MM.1S (cell line): ENCODE data around the gene MAPK10.

Experiments used
- DNase-seq: peaks from one replicate; pipeline ENCODE4 v3.0.0-alpha.2; 2015
- H2AFZ ChIP-seq: fragments of 300-600 bp; sonication (generic); 2 replicates; pipeline ENCODE4 v1.6.0; 2016; ENCODE audit warnings: antibody characterized with exemption, low read length
- H3F3A ChIP-seq: fragments of 300-600 bp; sonication (generic); 2 replicates; pipeline ENCODE4 v1.6.1; 2016; ENCODE audit warnings: mild to moderate bottlenecking, antibody characterized with exemption, low read length, moderate library complexity, mixed read lengths; ENCODE audit not compliant: insufficient read depth
- H3K27ac ChIP-seq: fragments of 300-600 bp; sonication (generic); 2 replicates; pipeline ENCODE4 v1.5.1; 2016; ENCODE audit warnings: mild to moderate bottlenecking, low read length
- H3K27me3 ChIP-seq: fragments of 300-600 bp; sonication (generic); replicated peaks from 2 replicates; pipeline ENCODE4 v1.6.0; 2016; ENCODE audit warnings: low read length; ENCODE audit not compliant: insufficient read depth
- H3K36me3 ChIP-seq: fragments of 300-600 bp; sonication (generic); replicated peaks from 2 replicates; pipeline ENCODE4 v1.6.1; 2016; ENCODE audit warnings: mild to moderate bottlenecking, low read length, mixed read lengths; ENCODE audit not compliant: insufficient read depth
- H3K4me1 ChIP-seq: fragments of 300-600 bp; sonication (generic); 2 replicates; pipeline ENCODE4 v1.6.1; 2016; ENCODE audit warnings: low read length, mixed read lengths
- H3K4me2 ChIP-seq: fragments of 300-600 bp; sonication (generic); 2 replicates; pipeline ENCODE4 v1.6.0; 2016; ENCODE audit warnings: low read depth, low read length
- H3K4me3 ChIP-seq: fragments of 300-600 bp; sonication (generic); 2 replicates; pipeline ENCODE4 v1.5.1; 2016; ENCODE audit warnings: low read length, mixed read lengths
- H3K79me2 ChIP-seq: fragments of 300-600 bp; sonication (generic); 2 replicates; pipeline ENCODE4 v1.6.1; 2016; ENCODE audit warnings: mixed run types, low read length, mixed read lengths
- H3K9ac ChIP-seq: fragments of 300-600 bp; sonication (generic); 2 replicates; pipeline ENCODE4 v1.6.1; 2016; ENCODE audit warnings: low read length, mixed read lengths
- H3K9me2 ChIP-seq: fragments of 300-600 bp; sonication (generic); replicated peaks from 2 replicates; pipeline ENCODE4 v1.6.1; 2016; ENCODE audit warnings: mild to moderate bottlenecking, low read length, mixed read lengths; ENCODE audit not compliant: insufficient read depth
- H3K9me3 ChIP-seq: fragments of 300-600 bp; sonication (generic); replicated peaks from 2 replicates; pipeline ENCODE4 v1.6.1; 2016; ENCODE audit warnings: mild to moderate bottlenecking, low read length, mixed read lengths; ENCODE audit not compliant: insufficient read depth
- H4K20me1 ChIP-seq: fragments of 300-600 bp; sonication (generic); 2 replicates; pipeline ENCODE4 v1.6.1; 2016; ENCODE audit warnings: mild to moderate bottlenecking, low read length, moderate library complexity, mixed read lengths; ENCODE audit not compliant: insufficient read depth
- EZH2 ChIP-seq: fragments of 300-600 bp; sonication (generic); optimal IDR thresholded peaks from 2 replicates; pipeline ENCODE3; 2017; ENCODE audit warnings: low read depth, mild to moderate bottlenecking, antibody characterized with exemption, low read length, mixed read lengths
- EZH2phosphoT487 ChIP-seq: fragments of 300-600 bp; sonication (generic); IDR thresholded peaks from 2 replicates; pipeline ENCODE4 v1.6.1; 2018; ENCODE audit warnings: antibody characterized with exemption, low read length
- TF ChIP-seq, protein P1 (sequence below): fragments of 300-600 bp; sonication (generic); IDR thresholded peaks from 2 replicates; pipeline ENCODE4 v1.5.1; 2016; ENCODE audit warnings: antibody characterized with exemption, low read length, mixed read lengths

MAPK10 gene

DNA sequence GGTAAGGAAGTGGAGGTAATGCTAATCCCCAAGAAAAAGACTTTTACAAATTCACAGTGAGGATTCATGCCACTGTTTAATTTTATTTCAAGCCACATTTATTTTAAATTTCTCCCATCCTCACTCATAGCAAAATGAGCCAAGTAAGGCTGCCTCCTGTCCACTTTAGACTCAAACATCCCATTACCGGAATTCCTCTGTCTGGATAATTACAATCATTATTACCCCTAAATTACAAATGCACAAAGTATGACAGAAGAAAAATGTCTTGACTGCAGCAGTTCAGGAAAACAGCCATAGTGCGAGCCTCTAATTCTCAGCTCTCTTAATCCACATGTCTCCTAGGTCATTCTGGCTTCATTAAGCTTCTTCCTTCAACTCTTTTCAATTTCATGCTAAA is 57.0 kb downstream of the MAPK10 start:
- H4K20me1 ChIP-seq = no peaks in the 10 kb centered on the region
- no peak overlapping the region for H2AFZ ChIP-seq
- H3F3A ChIP-seq = no peaks in the 10 kb centered on the region
- H3K9ac ChIP-seq = no peak overlapping the region
- no peaks in the 10 kb centered on the region for H3K36me3 ChIP-seq
- no peak overlapping the region for H3K4me3 ChIP-seq
- H3K4me2 ChIP-seq = no peak overlapping the region
- H3K27me3 ChIP-seq = no peaks in the 10 kb centered on the region
- TF ChIP-seq EZH2phosphoT487 = no peak
- TF ChIP-seq, protein P1, sequence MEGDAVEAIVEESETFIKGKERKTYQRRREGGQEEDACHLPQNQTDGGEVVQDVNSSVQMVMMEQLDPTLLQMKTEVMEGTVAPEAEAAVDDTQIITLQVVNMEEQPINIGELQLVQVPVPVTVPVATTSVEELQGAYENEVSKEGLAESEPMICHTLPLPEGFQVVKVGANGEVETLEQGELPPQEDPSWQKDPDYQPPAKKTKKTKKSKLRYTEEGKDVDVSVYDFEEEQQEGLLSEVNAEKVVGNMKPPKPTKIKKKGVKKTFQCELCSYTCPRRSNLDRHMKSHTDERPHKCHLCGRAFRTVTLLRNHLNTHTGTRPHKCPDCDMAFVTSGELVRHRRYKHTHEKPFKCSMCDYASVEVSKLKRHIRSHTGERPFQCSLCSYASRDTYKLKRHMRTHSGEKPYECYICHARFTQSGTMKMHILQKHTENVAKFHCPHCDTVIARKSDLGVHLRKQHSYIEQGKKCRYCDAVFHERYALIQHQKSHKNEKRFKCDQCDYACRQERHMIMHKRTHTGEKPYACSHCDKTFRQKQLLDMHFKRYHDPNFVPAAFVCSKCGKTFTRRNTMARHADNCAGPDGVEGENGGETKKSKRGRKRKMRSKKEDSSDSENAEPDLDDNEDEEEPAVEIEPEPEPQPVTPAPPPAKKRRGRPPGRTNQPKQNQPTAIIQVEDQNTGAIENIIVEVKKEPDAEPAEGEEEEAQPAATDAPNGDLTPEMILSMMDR = no peak
- TF ChIP-seq EZH2 = no peak
- H3K27ac ChIP-seq = no peak overlapping the region
- no peaks in the 10 kb centered on the region for H3K4me1 ChIP-seq
- DNase-seq = no peak
- H3K9me3 ChIP-seq = no peaks in the 10 kb centered on the region
- H3K79me2 ChIP-seq = no peaks in the 10 kb centered on the region
- no peaks in the 10 kb centered on the region for H3K9me2 ChIP-seq

DNA sequence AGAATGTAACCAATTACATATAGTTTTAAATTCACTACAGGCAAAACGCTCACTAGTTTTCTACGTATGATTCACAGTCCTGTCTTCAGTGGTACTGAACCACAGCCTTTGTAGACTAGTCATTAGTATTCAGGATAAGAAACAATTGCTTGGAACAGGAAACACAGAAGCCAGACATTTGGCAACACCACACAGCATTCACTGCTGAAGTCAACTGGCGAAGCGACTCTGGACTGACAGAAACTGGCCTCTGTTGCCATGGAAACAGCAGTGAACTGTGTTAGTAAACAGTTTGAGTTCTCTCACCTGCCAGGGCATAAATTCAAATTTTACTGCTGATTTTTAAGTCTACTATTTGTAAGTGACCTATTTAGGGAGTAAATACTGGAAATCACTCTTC is 57.6 kb downstream of the MAPK10 start:
- no peak for DNase-seq
- no peak overlapping the region for H3K4me2 ChIP-seq
- no peaks in the 10 kb centered on the region for H3K79me2 ChIP-seq

DNA sequence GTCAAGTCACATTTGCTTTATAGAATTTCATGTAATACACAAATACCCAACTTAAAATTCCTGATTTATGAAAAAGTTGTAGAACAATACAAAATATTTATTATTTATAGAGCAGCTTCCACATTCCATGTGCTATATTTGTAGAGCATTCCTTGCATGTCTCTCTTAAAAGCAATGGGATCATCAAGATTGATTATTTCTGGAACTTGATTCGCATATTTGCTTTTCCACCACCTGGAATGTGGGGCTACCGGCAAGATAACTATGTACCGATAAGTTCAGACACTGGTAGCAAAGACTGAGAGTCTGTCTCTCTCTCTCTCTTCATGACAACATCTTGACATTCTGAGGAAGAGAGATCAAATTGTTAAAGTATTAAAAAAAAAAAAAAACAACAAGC is 59.3 kb downstream of the MAPK10 start:
- Histone ChIP-seq H3K9me2 (no peaks in the 10 kb centered on the region), H3K4me3 (no peak overlapping the region), H3K79me2 (no peaks in the 10 kb centered on the region), H3F3A (no peaks in the 10 kb centered on the region), H4K20me1 (no peaks in the 10 kb centered on the region), H3K36me3 (no peaks in the 10 kb centered on the region), H3K27ac (no peak overlapping the region), H3K4me2 (no peak overlapping the region), H3K27me3 (no peaks in the 10 kb centered on the region), H3K4me1 (no peaks in the 10 kb centered on the region), H3K9ac (no peak overlapping the region), H3K9me3 (no peaks in the 10 kb centered on the region), H2AFZ (no peak overlapping the region)
- no peak for DNase-seq
- TF ChIP-seq, protein P1 = no peak
- no peak for TF ChIP-seq EZH2phosphoT487
- TF ChIP-seq EZH2 = no peak

More for the DNA sequence above, 57.6 kb downstream of the MAPK10 start:
- H3K36me3 ChIP-seq = no peaks in the 10 kb centered on the region
- H4K20me1 ChIP-seq = no peaks in the 10 kb centered on the region
- no peaks in the 10 kb centered on the region for H3K9me2 ChIP-seq
- TF ChIP-seq EZH2 = no peak
- no peak for TF ChIP-seq EZH2phosphoT487
- TF ChIP-seq, protein P1 = no peak
- no peak overlapping the region for H3K4me3 ChIP-seq
- H3K27me3 ChIP-seq = no peaks in the 10 kb centered on the region
- no peaks in the 10 kb centered on the region for H3F3A ChIP-seq
- H3K27ac ChIP-seq = no peak overlapping the region
- no peaks in the 10 kb centered on the region for H3K9me3 ChIP-seq
- H2AFZ ChIP-seq = no peak overlapping the region
- no peaks in the 10 kb centered on the region for H3K4me1 ChIP-seq
- no peak overlapping the region for H3K9ac ChIP-seq
